NCI-H1105 treated with DMSO at 0.1 percent for 48 hours (cell line): ENCODE data around the gene APOBEC4.
"Not testable (repeated sequence)": the region's sequence is repeated elsewhere in the genome, so short reads cannot be mapped to it uniquely, and the experiment has no call there.

Experiments
- DNase-seq: peaks from one replicate; lab custom pipeline; 2025; lab: John Stamatoyannopoulos, UW

The APOBEC4 gene

GRCh38 chr1:183633676-183634343, 19.3 kb downstream of the APOBEC4 start:
- peak; percentile 62 for DNase-seq

DNA sequence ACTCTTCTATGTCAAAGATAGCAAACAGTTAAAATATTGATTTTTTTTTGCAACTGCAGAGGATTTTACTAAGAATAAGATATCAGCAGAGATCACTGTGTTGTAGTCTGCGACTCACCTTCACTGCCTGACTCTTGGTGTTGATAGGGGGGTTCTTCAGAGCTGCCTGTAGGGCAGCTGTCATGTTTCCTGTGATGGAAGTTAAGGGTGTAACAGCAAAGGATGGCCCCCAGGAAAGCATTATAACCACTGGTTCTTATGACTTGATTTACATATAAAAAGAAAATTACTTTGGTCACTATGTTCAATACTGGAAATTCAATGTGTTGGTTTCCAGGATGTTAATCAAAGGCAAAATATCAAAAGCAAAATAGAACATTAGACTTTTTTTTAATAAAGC, 20.2 kb downstream of the APOBEC4 start:
- no peak for DNase-seq

DNA sequence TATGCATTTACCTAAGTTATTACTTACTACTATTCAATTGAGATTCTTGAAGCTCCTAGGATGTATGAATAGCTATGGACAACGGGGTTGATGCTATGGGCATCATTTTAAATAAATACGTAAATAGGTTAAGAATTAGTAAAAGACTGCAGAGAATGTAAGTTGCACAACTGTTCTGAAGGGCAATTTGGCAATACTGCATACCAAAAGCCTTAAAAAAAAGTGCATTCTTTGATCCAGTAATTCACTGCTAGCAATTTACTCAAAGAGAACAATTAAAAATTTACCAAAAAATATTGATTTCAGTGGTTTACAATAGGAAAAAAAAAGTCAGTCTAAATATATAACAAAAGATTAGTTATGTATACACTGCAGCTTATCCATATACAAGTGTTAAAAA, 21.0 kb downstream of the APOBEC4 start:
- DNase-seq = no peak

DNA sequence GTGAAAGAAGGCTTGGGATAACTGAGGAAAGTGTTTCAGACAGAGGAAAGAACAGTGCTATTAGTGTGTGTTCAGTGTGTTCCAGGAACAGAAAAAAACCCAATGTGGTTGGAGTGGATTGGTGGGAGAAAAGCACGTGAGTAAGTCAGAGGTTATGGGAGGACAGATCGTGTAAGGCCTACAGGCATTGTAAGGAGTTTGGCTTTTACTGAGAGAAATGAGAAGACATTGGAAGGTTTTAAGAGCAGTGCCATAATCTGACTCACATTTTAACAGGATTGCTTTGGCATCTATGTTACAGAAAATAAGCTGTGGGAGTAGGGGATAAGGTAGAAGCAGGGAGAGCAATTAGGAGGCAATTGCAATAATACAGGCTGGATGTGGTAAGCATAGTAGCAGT, 22.4 kb downstream of the APOBEC4 start:
- DNase-seq = no peak

- no peak for DNase-seq
Measured at GRCh38 chr1:183628537-183628936, 24.6 kb downstream of the APOBEC4 start.

DNA sequence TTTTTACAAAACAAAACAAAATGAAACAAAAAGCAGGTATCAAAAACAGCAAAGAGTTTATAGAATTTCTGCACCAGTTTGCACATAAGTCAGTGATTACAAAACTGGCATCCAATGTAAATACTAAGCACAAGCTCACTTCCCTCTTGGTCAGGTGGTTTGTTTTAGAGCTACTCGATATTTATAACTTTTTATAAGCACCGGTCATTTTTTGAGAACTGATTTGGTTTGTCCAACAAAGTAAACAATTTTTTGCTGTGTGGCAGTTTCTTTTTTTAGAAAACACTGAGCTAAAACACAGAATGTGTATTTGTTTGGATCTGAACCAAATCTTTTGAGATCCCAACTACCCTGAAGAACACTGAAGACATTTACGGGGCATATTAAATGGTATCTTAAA, 26.9 kb downstream of the APOBEC4 start:
- DNase-seq = not testable (repeated sequence)

DNA sequence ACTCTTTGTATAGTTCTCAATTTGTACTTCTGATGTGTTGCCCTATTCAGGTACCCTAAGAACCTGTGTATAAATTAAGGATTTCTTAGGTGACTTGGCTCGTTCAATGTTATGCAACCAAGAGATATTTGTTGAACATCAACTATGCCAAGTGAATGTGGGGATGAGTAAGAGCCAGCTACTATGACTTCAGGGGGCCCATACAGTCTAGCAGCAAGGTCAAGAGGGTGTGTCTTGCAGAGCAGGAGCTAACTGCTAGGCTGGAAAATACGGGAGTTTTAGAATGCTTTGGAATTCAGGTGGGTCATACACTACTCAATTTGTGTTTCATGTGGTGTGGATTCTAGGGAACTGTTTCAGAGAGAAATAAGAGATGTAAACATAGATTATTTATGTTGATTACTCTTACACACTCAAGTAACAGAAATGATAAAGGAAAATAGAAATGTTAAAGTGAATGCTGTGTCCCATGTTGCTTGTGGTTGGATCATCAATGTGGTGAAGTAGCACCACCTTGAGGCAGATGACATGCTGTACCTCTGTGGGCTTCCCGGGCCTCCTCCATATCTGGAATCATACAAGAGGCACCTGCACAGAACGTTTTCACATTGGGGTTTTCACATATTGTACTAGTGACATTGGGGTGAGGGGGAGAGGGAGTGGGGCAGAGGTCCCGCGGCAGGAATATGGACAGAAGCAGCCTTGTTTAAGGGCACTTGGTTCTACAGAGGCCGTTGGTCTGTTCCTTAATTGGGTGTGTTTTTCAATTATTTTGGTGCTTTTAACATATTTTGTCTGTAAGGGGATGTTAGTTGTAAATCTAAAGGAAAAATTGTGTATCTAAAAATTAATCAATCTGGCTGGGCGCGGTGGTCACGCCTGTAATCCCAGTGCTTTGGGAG, 30.0 kb downstream of the APOBEC4 start:
- peak; percentile 57 for DNase-seq

DNA sequence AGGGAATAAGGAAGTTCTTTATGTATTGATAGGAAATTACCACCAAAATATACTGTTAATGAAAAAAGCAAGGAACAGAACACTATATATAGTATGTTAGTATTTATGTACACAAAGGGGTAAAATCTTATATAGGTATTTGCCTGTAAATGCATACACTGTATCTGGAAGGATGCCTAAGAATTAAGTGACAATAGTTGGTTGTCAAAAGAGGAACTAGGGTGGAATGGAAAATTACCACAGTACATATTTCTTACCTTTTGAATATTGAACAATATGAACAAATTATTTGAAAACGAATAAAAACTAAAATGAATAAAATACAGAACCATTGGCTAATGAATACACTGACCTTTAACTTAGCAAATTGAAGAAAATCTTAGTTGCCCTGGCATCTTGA, 31.1 kb downstream of the APOBEC4 start:
- no peak for DNase-seq

DNA sequence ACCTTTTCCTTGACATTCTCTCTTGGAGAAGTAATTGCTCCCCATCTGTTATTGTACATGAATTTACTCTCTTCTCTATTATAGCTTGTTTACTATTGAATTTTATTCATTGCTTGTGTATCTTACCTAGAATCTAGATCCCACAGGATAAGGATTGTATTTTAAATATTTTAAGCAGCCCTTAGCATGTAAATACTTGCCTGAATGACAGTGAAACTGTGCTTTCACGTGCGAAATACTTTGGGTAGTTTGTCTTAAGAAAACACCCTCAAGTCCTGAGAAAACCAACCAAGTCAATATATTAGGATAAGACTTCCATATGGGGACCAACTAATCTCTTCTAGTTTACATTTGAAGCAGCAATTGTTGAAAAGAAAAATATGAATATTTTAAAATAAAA, 32.8 kb downstream of the APOBEC4 start:
- no peak for DNase-seq

GRCh38 chr1:183619781-183620180, 33.3 kb downstream of the APOBEC4 start:
- no peak for DNase-seq

GRCh38 chr1:183618202-183618601, 34.9 kb downstream of the APOBEC4 start:
- DNase-seq = not testable (repeated sequence)

DNA sequence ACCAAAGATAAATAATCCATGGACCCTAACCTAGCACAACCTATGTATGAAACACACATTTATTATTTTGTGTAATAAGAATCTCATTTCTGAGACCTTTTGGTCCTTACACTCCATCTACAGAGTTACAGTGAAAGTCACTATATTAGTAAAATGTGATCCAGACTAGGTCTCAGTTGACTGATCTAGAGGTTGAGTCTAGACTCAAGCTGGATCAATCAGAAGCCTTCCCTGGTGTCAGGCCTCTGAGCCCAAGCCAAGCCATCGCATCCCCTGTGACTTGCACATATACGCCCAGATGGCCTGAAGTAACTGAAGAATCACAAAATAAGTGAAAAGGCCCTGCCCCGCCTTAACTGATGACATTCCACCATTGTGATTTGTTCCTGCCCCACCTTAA, 40.1 kb downstream of the APOBEC4 start:
- not testable (repeated sequence) for DNase-seq

GRCh38 chr1:183612407-183612806, 40.7 kb downstream of the APOBEC4 start:
- no peak for DNase-seq

DNA sequence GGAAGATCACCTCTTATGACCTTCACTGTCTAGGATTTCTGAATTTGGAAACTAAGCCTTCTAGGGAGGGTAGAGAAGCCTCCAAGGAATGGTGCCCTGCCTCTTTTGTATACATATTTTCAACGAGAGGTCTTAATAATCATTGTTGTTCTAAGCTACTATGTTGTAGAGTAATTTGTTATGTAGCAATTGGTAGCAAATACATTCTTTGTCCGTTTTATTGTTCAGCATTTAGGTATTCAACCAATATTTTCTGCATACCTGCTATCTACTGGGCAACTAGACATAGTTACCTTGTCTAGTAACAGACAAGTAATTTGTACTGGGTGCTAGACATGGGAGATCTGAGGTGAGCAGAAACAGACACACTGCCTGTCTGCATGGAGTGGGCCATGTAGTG, 42.1 kb downstream of the APOBEC4 start:
- DNase-seq = no peak

DNA sequence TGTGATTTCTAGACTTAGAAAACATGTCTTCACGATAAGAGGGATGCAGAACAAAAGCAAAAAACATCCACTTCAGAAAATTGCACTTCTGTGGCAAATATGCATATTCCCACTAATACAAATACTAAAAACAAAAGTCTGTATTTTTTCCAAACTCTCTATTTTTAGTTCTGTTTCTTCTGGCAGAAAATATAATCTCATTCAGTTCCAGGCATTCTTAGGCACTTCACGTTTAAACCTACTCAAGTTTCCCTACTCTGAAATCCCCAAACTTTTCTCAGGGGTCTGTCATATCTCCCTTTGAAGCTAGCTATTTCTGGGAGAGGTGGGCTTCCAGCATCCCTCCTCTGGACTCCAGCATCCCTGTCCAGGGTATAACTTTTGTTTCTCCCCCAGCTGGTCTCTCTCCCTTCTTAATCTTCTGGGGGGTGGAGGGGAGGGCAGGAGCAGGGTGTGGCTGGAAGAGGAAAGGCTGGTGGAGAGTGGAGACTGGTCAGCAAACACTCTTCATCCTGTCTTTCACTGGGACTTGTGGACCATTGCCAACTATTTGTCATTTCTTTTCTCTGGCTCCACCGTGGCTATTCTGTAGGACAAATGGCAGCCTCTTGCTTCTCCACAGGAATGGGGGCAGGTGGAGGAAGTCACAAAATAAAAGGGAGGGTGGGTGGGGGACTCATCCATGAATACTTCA, 43.2 kb downstream of the APOBEC4 start:
- peak; percentile 6 for DNase-seq

DNA sequence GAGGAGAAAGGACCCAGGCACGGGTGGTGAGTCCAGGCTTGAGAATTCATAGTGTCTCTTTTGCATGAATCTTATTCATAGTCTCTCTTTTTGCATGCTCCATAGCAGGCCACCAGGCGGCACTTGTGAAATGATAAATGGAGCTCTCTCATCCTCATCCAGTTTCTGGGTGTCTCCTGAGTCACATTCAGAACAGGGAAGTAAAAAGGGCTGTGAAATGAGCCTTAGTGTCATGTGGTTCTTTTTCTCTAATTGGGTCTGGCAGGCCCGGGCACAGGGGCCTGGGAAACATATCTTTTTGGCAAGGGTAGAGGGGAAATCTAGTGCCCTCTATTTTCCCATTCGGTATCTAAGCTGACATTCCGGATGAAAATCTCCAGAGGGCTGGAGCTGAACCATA, 43.8 kb downstream of the APOBEC4 start:
- no peak for DNase-seq

DNA sequence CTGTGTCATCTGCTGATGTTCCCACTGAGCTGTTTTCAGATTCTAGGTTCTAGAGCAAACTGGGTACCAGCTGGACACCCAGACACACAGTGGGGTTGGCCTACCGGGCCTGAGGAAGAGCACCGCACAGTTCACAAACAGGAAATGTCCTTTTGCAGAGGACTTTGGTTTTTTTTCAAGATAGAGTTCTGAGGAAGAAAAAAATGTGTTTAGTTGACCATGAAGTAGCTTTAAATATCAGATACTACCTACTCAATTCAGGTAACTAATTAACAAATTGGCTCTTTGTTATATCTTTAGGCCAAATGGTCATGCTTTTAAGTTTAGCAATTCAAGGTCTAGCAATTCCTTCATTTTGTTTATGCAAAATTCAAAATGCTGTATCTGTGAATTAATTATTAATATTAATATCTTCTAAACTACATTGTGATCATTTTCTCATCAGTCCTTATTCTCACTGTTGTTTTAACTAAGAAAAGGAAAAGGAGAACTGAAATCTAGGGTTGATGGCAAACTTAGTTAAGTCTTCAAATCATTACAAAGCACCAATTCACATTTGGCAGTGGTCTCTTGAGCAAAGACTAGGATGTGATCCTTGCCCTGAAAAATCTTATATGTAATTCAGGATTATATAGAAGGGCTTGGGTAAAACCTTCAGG, 45.7 kb downstream of the APOBEC4 start:
- no peak for DNase-seq

DNA sequence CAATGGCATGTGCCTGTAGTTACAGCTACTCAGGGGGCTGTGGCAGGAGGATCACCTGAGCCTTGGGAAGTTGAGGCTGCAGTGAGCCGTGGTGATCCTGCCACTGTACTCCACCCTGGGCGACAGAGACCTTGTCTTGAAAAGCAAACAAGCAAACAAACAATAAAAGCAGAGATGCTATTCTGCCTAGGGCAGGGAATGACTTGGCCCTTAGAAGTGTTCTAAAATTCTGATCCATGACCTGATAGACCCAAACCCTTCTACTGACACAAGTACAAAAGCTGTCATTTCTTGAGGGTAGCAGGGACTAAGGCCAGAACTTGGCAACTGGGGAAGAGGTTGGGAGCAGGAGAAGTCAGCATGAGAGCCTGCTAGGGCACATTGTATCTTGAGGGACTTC, 47.2 kb downstream of the APOBEC4 start:
- DNase-seq = no peak

- no peak for DNase-seq
Measured at GRCh38 chr1:183604815-183605214, 48.3 kb downstream of the APOBEC4 start.

DNA sequence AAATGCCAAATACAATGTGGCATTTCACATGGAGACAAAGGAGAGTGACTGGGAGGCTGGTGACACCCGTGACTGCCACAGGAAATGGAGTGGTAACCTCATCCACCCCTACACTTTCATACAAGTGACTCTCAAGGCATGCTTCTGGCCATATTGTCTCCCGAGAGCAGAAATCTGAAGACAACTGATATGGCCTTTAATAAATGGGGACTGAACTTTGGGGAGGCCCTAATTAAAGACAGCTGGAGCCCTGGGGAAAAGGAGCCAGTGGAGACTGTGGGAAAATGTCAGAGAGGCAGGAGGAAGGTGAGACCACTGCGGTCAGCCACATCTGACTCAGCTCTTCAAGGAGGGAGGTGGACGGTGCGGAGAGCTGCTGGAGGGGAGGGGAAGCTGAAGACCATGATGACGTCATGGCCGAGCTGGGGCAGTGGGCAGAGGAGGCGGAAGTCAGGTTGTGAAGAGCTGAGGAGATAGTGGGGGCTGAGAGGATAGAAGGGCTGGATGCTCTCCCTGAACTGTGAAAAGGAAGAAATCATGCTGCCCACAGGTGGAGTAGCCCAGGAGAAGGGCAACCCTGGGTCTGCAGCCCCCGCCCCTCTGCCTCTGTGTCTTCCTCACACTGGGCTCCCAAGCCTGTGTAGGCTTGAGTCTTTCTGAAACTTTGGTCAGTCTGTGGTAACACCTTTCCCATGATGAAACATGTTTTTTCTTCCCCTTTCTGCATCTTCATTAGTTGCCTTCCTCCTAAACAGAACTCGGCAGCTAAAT, 48.9 kb downstream of the APOBEC4 start:
- no peak for DNase-seq

DNA sequence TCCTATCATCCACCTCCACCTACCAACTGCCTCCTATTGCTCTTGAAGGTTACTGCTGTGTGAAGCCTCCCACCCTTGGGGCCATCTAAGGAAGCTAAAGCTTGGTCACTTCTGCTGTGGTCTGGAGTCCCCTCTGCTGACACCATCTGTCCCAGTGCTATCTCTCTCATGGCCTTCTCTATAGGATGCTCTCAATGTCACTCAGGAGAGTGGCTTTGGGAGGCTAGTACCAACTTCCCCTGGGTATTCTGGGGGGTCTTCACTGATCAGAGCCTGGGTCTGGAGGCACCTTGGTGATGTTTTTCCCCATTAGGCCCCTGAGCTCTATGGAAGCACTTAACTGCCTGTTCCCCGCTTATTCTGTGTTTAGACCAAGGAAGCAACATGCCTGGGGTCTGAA, 50.6 kb downstream of the APOBEC4 start:
- DNase-seq = no peak

DNA sequence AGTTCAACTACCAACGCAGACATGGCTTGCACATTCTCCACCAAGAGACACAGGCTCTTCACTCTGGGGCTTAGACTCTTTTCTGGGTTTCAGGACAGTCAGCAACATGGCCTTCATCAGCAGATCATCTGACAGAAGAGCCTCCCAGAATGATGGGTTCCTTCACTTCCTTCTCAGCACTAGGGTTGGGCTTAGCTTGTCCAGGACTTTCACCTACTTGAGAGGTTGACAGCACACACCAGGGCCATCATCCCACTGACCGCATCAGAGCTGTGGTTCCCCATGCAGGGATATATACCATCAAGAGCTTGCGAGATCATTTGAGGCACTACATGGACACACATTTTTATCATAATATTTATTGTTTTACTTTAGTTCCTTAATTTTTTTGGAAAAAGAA, 52.5 kb downstream of the APOBEC4 start:
- no peak for DNase-seq
